ENCODE data around the gene SMURF1.
"Not testable (repeated sequence)": the region's sequence is repeated elsewhere in the genome, so short reads cannot be mapped to it uniquely, and the experiment has no call there.

SMURF1 gene

GRCh38 chr7:99094401-99094800 is 49.5 kb downstream of the SMURF1 start:
- no peak for DNase-seq

GRCh38 chr7:99092064-99092720 is 51.7 kb downstream of the SMURF1 start:
- no peak for DNase-seq

DNA sequence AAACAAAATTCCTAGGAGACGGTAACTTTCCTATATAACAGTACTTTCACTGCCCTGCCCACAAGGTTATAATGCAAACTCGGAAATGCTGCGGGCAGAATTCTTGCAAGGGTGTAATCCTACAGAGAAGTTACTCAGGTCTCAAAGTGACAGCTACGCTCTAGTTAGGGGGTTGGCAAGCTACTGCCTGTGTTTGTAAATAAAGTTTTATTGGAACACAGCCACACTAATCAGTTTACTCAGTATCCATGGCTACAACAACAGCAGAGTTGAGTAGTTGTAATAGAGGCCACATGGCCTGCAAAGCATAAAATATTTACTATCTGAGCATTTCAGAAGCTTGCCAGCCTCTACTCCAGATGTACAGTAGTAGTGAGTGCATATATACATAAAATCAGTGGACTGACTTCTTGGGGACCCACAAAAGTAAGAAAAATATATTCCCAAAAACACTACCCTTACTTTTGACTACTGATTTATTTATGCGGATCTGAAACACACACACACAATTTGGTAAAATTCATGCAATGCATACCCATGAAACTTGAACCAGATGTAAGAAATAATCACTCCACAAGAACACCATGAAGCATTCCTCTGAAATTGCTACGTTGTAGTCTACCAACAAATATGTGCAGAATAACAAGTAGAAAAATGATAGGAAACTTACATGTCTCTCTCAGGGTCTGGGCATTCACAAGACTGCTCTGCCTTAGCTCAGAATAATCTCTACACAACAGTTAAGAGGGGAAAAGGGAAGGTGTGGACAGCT is 53.0 kb downstream of the SMURF1 start:
- DNase-seq, result no peak

GRCh38 chr7:99089914-99090629 is 53.8 kb downstream of the SMURF1 start:
- DNase-seq, result no peak

- no peak for DNase-seq
Measured at GRCh38 chr7:99086944-99087343, 57.0 kb downstream of the SMURF1 start.

DNA sequence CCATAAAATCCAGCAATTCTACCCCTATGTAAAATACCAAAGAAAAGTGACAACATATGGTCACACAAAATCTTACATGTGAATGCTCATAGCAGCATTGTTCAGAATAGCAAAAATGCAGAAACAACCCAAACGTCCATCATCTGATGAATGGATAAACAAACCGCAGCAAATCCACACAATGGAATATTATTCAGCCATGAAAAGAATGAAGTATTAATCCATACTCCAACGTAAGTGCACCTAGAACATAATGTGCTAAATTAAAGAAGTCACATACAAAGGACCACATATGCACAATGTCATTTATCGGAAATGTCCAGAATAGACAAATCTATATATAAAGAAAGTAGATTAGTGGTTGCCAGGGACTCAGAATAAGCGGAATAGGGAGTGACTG is 57.4 kb downstream of the SMURF1 start:
- no peak for DNase-seq

- no peak for DNase-seq
Measured at GRCh38 chr7:99083733-99084132, 60.2 kb downstream of the SMURF1 start.

- no peak for DNase-seq
Measured at GRCh38 chr7:99083068-99083651, 60.7 kb downstream of the SMURF1 start.

DNA sequence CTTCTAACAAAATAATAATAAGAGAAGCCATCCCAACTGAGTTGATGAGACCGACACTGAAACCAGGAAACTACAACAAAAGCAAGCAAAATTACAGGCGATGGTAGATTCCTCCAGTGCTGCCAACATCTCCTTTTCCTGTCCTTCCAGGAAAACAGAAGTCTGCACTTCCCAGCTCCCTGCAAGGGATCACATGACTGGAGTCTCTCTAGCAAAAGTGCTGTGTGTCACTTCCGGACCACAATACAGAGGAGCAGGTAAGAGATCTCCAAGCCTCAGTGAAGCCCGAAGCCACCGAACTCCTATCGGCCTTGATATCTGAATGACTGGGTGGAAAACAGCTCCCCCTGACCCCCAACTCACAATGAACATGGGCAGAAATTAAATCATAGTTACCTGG is 63.2 kb downstream of the SMURF1 start:
- no peak for DNase-seq

GRCh38 chr7:99079104-99079503 is 64.8 kb downstream of the SMURF1 start:
- no peak for DNase-seq

DNA sequence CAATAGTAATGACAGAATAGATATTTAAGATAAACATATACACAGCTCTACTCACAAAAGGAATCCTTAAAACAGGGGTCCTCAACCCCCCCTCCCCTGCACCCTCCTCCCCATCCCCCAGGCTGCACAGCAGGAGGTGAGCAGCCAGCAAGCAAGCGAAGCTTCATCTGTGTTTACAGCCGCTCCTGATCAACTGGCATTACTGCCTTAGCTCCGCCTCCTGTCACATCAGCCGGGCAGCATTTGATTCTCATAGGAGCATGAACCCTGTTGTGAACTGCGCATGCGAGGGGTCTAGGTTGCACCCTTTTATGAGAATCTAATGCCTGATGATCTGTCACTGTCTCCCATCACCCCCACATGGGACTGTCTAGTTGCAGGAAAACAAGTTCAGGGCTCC is 65.5 kb downstream of the SMURF1 start:
- DNase-seq, result no peak

GRCh38 chr7:99076615-99077014 is 67.3 kb downstream of the SMURF1 start:
- no peak for DNase-seq

DNA sequence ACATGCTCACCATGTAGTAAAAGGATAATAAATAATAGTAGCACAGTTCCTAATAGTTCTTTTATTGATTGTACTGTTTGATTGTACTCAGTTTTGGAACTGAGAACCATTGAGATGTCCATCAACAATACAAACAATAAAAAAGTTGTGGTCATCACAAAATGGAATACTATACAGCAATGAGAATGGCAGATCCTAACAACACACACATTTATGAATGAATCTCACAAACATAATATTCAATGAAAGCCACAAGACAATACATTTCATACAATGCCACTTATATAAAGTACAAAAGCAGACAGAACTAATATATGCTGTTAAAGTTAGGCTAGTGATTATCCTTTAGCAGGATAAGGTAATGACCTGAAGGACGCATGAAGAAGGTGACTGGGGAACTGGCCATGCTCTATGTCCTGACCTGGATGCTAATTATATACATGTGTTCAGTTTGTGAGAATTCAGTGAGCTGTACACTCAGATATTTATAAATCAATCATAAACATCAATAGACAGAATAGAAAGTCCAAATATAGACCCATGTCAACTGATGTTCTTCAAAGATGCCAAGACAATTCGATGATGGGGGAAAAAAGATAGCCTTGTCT is 70.0 kb downstream of the SMURF1 start:
- no peak for DNase-seq

DNA sequence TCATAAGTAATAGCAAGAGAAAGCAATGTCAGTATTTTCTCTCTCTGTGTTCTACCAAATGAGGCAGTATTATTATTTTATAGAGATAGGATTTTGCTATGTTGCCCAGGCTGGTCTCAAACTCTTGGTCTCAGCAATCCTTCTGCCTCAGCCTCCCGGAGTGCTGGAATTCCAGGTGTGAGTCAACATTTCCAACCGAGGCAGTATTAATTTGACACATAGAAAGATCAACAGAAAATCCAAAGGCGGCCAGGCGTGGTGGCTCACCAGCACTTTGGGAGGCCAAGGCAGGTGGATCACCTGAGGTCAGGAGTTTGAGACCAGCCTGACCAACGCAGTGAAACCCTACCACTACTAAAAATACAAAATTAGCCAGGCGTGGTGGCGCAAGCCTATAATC is 71.8 kb downstream of the SMURF1 start:
- no peak for DNase-seq

- DNase-seq, result no peak
Measured at GRCh38 chr7:99070361-99070760, 73.5 kb downstream of the SMURF1 start.

- no peak for DNase-seq
Measured at GRCh38 chr7:99061001-99061776, 82.7 kb downstream of the SMURF1 start.

GRCh38 chr7:99054781-99055180 is 89.1 kb downstream of the SMURF1 start:
- DNase-seq, result no peak

DNA sequence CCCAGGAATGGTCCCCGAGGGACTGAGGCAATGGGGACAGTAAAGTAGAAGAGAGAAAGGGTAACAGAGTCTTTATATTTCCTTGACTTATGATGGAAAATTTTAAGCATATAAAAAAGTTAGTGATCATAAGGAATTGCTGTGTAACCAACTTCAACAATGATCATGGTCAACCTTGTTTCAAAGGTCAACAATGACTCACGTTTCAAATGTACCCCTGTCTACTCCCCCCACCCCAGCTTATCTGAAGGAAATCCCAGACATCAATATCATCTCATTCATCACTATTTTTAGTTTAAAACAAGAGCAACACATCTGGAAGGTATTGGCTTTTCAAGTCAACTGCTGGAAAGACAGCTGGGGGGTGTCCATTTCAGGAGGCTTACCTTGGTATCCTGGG is 92.9 kb downstream of the SMURF1 start:
- no peak for DNase-seq

DNA sequence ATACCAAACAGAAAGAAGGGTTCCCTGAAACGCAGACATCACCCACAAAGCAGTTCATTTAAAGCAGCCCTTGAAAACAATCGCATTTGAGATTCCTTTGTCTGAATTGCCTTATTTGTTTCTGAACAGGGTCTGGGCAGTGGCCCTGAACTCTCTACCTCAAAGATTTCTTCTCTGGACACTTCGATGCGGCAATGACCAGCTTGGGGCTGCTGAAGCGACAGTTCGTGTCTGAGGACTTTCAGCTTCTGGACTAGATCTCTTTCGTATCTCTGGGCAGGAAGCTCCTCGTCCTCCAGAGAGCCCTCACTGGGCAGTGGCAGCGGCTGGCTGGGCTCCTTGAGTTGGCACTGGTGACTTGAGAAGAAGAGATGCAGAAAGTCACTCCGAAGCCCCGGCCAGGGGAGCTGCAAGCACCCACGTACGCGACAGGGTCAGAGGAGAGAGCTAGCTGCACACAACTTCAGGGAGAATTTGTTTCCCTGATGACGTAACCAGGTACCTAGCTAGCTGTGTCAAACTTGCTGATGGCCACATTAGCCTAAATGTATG is 96.3 kb downstream of the SMURF1 start:
- DNase-seq, result no peak

GRCh38 chr7:99046722-99047121 is 97.2 kb downstream of the SMURF1 start:
- DNase-seq, result no peak

DNA sequence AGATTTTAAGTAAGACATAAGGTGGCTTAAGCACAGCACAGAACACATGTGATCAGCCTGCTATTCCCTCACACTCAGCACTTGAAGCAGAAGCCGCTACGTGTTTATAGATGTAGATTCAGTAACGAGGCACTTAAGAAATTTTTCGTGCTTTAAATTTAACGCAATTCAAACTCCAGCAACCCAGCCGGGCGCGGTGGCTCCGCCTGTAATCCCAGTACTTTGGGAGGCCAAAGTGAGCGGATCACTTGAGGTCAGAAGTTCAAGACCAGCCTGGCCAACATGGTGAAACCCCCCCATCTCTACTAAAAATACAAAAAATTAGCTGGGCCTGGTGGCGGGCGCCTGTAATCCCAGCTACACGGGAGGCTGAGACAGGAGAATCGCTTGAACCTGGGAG is 97.6 kb downstream of the SMURF1 start:
- not testable (repeated sequence) for DNase-seq

DNA sequence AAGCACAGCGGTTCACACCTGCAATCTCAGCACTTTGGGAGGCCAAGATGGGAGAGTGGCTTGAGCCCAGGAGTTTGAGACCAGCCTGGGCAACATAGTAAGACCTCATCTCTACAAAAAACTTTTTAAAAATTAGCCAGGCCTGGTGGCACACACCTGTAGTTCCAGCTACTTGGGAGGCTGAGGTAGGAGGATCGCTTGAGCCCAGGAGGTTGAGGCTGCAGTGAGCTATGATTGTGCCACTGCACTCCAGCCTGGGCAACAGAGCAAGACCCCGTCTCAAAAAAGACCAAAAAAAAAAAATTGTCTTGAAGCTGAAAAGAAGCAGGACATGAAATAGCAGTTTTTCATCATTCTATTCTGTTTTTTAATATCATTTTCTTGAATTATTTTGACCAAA is 99.0 kb downstream of the SMURF1 start:
- not testable (repeated sequence) for DNase-seq
